ENCODE data around the gene ADGRA1.

ADGRA1 gene

DNA sequence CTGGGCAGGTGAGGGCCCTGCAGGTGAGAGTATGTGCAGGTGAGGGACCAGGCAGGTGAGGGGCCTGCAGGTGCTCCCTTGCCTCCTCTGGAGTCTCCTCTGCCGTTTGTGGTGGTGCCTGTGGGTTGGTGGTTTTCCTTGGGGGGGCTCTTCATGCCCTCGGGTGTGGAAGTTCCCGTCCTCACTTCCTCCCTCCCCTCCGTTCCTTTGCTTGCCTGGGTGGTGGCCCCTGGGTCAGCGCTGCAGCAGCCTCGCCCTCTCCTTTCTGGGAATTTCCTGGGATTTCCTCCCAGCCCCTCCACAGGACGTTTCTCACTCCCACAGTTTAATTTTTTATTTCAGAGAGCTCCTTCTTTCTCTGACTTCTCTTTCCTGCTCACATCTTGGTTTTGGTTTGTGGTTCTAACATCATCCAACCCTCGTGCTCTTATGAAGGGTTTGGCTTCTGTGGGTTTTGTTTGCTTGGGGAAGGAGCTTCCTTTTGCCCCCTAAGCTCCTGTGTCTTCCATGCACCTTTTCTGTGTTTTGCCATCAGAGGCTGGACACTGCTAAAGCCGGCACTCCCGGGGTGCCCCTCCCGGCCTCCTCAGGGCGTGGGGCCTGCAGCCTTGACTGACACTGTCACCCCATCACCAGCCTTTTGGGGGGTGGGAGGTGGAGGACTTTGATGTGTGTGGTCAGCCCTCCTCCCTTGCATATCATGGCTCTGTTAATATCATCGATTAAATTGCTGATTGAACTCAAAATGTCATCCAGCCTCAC, 29.2 kb upstream of the ADGRA1 start:
- no peak for DNase-seq

GRCh38 chr10:133059093-133059470, 28.6 kb upstream of the ADGRA1 start:
- no peak for DNase-seq

- no peak for DNase-seq
Observed at GRCh38 chr10:133059571-133059970, 28.2 kb upstream of the ADGRA1 start.

GRCh38 chr10:133060022-133060421, 27.7 kb upstream of the ADGRA1 start:
- no peak for DNase-seq

DNA sequence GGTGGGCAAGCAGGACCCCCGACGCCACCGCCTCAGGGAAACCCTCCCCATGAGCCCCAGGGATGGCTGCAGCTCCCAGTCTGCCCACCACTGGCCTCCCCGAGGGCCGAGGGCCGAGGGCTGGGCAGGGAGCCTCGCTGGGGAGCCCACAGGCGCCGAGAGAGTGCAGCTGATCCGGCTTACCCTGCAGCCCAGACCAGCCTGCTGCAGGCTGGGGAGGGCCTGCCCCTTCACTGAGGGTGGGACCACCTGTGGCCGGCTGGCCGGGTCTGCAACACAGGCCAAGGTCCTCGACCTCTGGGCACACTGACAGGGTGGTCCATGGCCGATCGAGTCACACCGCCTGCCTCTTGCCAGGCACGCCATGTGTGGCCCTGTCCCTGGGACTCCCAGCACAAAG, 27.3 kb upstream of the ADGRA1 start:
- no peak for DNase-seq

DNA sequence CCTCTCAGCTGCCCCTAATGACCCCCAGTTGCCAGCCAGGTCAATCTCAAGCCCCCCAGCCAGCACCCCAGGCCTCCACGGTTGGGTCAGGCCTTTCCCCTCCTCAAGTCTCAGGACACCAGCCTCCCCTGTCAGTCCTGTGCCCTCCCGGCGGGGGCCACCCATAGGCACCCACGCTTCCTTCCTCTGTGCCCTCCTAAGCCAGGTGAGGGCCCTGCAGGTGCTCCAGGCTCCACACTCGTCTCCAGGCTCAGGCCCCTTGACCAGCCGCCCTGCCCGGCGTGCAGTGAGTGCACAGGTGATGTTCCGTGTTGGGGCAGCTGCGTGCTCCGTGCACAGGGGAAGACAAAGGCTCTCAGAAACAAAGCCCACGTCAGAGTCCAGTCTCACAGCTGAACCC, 26.8 kb upstream of the ADGRA1 start:
- DNase-seq, result no peak

- DNase-seq, result no peak
Observed at GRCh38 chr10:133061296-133062038, 26.3 kb upstream of the ADGRA1 start.

DNA sequence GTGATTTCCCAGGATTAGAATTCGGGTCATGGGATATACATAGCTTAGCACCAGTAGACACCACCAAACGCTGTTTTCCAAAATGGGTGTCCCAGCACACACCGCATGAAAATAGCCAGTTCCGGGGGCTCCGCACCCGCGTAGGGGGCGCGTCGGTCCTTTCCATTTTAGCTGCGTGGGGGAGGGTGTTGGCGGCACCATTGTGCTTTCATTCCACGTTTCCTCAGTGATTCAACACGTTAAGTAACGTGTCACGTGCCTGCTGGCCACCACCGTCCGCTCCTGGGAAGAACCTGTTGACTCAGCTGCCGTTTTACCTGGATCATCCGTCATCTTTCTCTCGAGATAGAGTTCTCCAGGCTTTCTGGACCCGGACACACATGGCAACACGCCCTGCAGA, 25.6 kb upstream of the ADGRA1 start:
- DNase-seq, result no peak

DNA sequence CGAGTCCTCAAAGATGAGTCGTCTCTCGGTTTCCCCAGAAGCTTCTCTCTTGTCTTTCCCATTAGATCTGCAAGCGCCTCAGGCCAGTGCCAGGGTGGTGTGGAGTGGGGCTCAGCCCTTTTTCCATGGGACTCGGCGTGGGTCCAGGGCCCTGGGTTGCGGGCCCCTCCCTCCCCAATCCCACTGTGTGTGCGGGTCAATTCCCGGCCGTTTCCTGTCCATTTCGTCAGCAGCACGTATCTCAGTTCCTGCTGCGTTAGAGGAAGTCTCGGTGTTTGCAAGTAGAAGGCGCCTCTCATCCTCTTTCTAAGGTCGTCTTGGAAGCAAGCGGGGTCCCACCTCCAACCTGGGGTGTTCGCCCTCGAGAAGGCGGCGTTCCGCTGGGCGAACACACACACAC, 25.1 kb upstream of the ADGRA1 start:
- no peak for DNase-seq

DNA sequence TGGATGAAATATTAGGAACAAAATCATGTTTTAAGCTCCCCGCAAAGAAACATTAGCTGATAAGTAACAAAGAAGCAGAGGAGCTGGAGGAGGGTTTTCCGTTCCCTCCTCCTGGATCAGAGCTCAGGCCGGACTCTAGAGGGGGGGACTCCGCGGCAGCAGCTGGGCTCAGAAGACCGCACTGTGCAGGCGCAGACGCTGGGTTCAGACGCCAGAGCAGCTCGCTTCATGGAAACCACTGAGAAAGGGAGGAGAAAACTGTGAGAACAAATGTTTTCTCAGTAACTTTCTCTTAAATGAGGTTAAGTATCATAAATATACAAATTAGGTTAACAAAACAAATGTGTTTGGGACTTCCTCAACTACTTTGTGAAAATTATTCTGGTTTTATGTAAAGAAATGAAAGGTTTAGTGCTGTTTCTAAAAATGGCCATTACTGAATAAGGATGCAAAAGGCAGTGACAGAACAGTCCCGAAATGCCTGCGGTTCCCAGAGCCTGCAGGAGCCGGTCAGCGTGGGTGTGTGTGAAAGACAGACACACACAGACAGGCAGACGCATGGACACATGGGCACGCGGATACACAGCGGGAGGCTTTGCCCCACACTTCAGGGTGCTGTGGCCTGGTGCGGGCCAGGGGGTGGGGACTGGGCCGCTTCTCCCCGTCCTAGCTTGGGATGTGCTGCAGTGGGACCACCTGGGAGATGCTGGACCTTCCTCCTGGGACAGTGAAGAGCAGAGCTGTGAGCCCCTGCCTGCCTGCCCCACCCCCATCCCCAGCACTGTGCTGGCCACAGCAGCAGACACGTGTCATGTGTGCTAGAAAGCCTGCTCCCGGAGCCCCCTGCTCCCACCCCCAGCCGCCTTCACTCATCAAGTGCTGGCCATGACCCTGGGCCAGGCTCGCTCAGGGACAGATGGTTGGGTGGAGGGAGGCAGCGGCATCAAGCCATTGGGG, 20.3 kb upstream of the ADGRA1 start:
- no peak for DNase-seq

DNA sequence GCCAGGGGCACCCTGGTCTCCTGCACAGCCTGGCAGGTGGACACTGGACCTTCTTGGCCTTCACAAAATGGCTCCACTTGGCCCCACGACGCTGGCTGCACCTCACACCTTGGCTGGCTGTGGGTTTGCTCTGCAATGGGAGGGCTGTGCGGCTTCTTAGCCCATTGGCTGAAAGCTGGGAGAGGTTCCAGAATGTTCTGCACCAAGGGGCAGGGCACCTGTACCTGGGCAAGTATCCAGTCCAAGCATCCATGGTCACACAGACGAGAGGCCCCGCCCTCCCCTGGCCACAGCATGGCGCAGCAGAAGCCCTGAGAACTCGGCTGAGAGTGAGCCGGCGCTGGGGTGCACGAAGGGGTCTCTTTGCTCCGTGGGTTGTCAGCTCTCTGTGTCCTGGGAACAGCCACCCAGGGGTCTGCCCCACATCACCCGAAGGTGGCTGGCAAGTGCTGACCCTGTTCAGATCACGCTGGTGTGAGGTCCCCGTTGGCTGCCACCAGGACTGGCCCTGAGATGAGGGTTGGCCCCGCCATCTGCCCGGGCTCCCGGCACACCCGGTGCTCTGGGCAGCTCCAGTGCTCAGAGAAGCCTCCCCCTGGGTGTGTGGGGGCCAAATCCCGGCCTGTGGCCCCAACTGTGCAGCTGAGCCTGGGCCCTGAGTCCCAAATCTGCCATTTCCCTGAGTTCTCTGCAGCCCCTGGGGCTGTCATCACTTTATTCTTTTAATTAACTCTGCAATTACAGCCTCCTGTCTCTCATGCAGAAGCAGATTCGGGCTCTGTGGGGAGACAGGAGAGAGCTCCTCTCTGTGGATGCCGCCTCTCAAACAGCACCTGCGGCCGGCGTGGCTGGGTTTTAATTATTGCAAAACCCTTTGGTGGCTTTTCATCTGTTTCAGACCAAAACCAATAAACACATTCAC, 19.4 kb upstream of the ADGRA1 start:
- no peak for DNase-seq

GRCh38 chr10:133069033-133069525, 18.6 kb upstream of the ADGRA1 start:
- no peak for DNase-seq

GRCh38 chr10:133070405-133070804, 17.3 kb upstream of the ADGRA1 start:
- no peak for DNase-seq

- DNase-seq, result no peak
Observed at GRCh38 chr10:133070810-133071209, 16.9 kb upstream of the ADGRA1 start.

GRCh38 chr10:133071733-133072132, 16.0 kb upstream of the ADGRA1 start:
- no peak for DNase-seq

DNA sequence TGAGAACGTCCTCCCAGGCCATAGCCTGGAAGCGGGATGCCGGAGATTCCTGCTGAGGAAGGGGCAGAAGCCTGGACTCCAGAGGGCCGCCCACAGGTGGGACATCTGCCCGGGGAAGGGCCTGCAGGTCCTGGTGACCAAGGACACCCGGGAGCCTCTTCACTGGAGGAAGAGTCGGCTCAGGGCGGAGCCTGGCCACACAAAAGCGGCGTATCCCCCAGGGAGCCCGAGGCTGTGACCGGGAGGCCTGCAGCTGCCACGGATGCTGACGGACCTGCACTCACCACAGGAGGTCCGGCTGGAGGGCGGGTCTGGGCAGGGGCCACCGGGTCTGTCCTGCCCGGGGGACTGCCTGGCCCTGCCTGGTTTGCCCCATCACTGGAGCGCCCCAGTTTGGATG, 15.5 kb upstream of the ADGRA1 start:
- DNase-seq, result no peak

- DNase-seq, result no peak
Observed at GRCh38 chr10:133072720-133073390, 14.9 kb upstream of the ADGRA1 start.

DNA sequence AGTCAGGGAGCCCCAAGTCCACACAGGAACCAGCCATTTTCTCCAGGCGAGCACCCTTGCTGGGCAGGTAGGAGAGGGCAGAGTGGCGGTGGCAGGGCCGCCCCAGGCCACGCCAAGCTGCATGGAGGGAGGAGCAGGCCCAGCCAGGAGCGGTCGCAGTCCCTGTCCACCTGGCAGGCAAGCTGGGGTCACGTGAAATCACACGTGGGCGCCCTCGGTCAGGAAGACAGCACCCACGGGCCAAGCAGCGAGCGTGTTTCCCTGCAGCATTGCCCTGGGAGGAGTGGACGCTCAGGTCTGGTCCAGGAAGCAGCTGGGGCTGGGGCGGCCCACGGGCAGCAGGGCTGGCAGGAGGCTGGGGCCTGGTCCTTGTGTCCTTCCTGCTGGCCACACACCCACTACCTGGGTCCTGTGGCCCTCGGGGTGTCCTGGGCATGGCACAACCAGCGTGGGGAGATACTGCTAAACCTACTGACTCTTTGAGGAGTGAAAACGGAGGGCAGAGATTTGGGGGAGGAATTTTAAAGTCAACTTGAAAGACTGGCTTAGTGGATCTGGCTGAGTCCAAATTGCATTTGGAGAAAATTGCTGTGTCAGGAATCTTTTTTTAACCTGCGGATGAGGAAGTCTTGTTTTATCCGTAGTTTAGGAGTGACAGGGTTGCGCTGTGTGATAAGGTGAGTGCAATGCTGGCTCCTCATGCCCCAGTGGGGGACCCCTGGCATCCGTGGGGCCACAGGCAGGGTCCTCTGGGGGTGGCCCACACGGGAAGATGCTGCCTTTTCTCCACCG, 12.2 kb upstream of the ADGRA1 start:
- no peak for DNase-seq

DNA sequence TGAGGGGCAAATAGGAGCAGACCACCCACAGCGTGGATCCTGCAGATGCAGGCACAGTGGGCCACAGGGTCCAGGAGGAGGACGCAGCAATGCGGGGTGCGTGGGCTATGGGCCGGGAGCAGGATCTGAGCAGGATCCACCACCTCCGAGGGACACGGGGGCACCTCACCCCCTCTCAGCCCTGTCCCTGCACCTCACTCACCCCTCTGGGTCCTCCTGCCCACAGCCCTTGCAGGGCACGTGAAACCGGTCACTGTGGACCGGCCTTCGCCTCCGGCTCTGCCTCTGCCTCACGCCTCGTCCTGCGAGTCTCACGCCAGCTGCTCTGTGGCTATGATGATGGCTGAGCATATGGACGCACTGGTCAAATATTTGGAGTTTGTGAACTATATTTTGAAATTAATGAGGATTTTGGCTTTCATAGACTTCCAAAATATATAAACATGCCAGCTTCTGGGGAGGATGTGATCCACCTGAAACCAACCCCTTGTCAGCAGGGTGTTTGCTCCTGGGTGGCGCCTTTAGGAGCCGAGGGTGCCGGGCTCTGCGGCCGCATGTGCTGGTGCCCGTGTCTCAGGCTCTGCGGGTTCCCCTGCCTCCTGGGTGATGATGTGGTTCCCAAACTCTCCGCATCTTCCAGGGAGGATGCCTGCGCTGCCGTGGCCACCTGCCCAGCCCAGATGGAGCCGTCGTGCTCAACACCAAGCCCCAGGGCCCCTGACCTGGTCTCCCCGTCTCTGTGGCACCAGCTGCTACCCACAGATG, 11.3 kb upstream of the ADGRA1 start:
- no peak for DNase-seq

All from right forelimb (tissue), 1 donor.